Ovary (tissue), 3 donors: ENCODE data around the gene ZNF592.

Source experiments
- POLR2A ChIP-seq: fragments of 450-650 bp; IDR thresholded peaks from one replicate; pipeline ENCODE4 v1.6.1; 2017; ENCODE audit warnings: antibody characterized with exemption, mild to moderate bottlenecking, moderate library complexity
- TF ChIP-seq, protein P1 (sequence below), 3 donors: fragments of 450-650 bp in 2 of 3; fragments of 200-600 bp in 1 of 3; IDR thresholded peaks; one replicate each; pipeline versions ENCODE4 v1.5.1 to v1.8.0; 2016 to 2022; ENCODE audit warnings: antibody characterized with exemption in 3 of 3, mild to moderate bottlenecking in 1 of 3
- donor health status: DM: no; HTN: no; CAD: no.

DNA sequence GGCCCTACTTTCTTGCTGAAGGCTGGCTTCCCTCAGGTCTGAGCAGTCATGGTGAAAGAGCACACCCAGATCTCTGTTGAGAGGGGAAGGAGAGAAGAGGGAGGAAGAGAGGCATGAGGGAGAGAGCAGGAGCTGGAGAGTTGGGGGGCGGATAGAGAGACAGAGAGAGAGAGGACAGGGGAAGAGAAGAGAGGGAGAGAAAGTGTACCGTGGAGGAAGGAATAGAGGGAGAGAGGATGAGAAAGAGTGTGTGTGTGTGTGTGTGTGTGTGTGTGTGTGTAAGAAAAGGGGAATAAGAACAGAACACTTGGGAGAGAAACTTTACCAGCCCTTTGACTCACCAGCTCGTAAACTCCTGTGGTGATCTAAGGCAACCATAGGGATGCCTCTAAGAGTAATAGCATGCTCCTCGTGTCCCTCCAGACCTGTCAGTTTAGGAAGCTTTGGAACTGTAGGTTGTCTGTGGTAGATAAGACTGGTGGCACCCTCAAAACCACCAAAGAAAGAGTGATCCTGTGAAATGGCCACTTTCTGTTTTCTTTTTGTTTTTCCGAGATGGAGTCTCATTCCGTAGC is 18.2 kb downstream of the ZNF592 start:
- TF ChIP-seq, protein P1, sequence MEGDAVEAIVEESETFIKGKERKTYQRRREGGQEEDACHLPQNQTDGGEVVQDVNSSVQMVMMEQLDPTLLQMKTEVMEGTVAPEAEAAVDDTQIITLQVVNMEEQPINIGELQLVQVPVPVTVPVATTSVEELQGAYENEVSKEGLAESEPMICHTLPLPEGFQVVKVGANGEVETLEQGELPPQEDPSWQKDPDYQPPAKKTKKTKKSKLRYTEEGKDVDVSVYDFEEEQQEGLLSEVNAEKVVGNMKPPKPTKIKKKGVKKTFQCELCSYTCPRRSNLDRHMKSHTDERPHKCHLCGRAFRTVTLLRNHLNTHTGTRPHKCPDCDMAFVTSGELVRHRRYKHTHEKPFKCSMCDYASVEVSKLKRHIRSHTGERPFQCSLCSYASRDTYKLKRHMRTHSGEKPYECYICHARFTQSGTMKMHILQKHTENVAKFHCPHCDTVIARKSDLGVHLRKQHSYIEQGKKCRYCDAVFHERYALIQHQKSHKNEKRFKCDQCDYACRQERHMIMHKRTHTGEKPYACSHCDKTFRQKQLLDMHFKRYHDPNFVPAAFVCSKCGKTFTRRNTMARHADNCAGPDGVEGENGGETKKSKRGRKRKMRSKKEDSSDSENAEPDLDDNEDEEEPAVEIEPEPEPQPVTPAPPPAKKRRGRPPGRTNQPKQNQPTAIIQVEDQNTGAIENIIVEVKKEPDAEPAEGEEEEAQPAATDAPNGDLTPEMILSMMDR (IDR thresholded peaks at IDR 0.05), result no peak
- TF ChIP-seq POLR2A, result no peak
